GM19467 (cell line): ENCODE measurements around the gene CEP112.
"Not testable (repeated sequence)": the region's sequence is repeated elsewhere in the genome, so short reads cannot be mapped to it uniquely, and the experiment has no call there.

Experiments used
- ATAC-seq: cut with Tn5 transposase; IDR thresholded peaks from one replicate; pipeline ENCODE4 v1.9.1; 2021; ENCODE audit warnings: mild to moderate bottlenecking, moderate library complexity; ENCODE audit not compliant: unreplicated experiment

CEP112 gene

GRCh38 chr17:65698381-65699061, 493.4 kb downstream of the CEP112 start:
- no peak for ATAC-seq

GRCh38 chr17:65697661-65698060, 494.3 kb downstream of the CEP112 start:
- ATAC-seq: no peak

- no peak for ATAC-seq
Measured at GRCh38 chr17:65696739-65697394, 495.1 kb downstream of the CEP112 start.

DNA sequence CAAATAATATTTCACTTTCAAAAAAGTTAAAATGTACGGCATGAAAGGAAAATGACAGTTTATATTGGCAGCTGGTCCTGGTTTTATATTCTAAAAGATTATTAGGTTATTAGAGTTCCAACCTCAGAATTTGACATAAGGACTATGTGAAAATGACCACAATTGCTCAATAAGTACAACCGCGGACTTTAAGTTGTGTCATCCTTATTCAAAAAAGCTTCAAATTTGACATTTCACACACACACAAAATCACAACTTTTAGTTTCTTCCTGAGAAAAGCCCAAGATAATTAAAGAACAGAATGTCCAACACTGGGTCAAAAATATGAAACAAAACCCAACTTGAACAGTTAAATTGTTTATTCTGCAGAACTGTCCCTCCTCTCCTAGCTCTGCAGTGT, 497.3 kb downstream of the CEP112 start:
- ATAC-seq: no peak

DNA sequence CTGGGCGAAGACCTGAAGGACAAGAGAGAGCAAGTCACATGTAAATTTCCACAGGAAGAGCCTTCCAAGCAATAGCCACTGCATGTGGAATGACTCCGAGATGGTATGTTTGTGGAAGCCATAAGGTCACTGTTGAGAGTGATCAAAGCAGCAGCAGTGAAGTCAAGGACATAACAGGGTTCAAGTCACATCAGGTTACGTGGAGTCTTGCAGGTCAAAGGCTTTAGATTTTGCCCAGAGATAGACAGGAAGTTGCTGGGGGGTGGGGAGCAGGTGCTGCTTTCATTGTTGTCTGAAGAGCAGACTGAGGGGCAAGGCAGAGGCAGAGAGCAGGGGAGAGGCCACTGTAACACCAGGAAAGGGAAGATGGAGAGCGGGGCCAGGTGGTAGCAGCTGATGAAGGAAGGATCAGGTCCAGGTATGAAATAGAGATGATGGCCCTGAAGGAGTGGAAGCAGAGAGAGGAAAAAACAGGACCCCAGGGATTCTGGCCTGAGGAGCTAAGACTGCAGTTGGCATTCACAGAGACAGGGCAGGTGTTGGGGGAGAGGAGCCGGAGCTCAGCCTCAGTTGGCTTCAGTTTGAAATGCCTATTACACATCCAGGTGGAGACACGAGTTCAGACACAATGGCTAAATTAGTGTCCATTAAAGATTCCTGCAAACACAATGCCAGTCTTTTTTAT, 501.2 kb downstream of the CEP112 start:
- ATAC-seq: no peak

- no peak for ATAC-seq
Measured at GRCh38 chr17:65688307-65688706, 503.6 kb downstream of the CEP112 start.

DNA sequence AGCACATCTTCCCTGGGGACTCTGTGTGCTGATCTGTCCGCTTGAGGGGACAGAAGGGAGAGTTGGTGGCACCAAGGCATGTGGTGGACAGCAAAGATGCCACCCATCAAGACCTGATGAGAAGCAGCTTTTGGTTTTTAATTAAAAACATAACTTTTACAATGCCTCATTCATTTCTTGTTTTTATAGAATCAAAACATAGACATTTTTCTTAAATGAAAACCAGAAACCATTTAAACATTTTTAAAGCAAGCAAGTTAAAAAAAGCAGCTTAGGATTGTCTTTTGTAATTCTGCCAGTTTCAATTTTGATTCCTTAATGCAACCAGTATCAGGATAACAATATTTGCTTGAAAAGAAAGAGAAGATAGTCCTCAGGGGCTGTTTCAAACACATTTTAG, 506.8 kb downstream of the CEP112 start:
- no peak for ATAC-seq

DNA sequence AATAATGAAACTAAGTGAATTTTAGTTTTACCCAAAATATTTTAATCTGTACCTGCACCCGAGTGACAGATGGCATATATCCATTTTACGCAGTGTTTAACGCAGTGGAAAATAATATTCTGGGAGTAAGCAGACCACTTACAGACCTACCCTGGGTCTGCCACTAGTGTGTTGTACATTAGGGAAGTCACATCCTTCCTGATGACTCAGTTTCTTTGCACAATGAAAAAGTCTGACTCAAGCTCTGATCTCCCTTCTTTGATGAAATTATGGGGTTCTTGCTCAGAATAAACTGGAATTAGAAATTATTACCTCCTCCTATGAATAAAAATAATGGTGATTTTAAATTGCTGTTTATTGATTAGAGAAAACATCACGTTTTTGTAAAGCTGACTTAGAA, 507.3 kb downstream of the CEP112 start:
- ATAC-seq: no peak

DNA sequence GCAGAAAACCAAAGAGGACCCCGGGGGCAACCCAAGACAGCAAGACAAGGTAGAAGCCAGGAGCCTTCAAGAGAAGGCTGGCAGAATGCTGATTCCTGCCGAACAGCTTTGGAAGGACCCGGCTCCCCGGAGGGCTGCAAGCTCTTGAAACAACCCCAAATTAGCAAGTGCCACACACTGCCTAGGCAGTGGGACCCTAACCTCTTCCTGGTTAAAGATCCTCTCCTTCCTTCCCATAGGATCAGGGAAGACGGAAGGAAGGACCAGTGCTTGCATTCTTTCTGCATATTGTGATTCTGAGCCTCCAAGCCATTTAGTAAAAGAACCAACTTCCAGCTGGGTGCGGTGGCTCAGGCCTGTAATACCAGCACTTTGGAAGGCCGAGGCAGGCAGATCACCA, 508.5 kb downstream of the CEP112 start:
- no peak for ATAC-seq

DNA sequence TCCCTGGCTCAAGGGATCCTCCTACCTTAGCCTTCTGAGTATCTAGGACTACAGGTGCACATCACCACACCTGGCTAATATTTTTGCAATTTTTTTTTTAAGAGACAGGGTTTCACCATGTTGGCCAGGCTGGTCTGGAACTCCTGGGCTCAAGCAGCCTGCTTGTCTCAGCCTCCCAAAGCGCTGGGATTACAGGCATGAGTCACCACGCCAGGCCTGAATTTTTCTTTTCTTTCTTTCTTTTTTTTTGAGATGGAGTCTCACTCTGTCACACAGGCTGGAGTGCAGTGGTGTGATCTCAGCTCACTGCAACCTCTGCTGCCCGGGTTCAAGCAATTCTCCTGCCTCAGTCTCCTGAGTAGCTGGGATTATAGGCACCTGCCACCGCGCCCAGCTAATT, 510.2 kb downstream of the CEP112 start:
- not testable (repeated sequence) for ATAC-seq

DNA sequence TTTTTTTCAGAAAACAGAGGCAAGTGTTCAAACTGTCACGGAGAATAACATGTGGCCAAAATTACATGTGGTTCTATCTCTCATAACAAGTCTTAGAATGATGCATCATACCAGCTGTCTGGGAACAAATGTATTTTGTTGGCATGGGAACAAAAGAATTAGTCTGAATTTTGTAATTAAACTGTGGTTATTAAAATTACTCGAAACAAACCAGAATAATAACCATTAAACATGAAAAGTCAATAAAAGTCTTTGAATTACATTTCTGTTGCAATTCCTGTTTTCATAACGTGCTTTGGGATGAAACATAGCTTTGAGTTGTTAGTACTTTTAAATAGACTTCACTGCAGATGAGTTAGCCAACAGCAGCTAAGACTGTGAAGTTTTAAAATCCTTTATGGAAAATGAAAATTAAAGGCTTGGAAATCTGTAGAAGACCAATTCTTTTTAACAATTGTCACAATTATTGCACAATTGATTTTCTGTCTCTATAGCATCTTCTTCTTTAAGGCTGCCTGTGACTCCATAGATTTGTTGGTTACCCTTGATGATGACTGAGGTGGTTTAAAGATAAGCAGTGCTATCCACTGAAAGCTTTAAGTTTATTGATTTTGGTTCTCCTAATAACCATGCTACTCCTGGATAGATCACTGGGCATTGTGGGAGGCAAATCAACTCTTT, 512.6 kb downstream of the CEP112 start:
- no peak for ATAC-seq

DNA sequence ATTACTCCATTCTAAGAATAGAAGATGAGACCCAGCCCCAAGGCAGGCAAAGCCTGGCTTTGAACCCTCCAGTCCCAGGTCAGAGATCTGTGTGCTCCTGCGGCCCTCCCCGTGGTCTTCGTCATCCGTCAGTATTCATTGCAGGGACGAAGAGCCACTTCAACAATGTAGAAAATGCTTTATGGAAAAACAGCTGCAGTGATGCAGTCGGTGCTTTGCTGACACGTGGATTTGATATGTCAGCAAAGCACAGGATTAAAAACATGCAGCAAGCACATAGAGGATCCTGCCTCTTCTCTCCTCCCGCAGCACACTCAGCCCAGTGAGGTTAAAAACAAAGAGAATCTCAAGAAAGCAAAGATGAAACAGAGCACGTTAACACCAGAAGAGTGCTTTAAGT, 513.4 kb downstream of the CEP112 start:
- ATAC-seq: no peak

- ATAC-seq: no peak
Measured at GRCh38 chr17:65677932-65678331, 514.0 kb downstream of the CEP112 start.

GRCh38 chr17:65674246-65675045, 517.5 kb downstream of the CEP112 start:
- ATAC-seq: no peak

DNA sequence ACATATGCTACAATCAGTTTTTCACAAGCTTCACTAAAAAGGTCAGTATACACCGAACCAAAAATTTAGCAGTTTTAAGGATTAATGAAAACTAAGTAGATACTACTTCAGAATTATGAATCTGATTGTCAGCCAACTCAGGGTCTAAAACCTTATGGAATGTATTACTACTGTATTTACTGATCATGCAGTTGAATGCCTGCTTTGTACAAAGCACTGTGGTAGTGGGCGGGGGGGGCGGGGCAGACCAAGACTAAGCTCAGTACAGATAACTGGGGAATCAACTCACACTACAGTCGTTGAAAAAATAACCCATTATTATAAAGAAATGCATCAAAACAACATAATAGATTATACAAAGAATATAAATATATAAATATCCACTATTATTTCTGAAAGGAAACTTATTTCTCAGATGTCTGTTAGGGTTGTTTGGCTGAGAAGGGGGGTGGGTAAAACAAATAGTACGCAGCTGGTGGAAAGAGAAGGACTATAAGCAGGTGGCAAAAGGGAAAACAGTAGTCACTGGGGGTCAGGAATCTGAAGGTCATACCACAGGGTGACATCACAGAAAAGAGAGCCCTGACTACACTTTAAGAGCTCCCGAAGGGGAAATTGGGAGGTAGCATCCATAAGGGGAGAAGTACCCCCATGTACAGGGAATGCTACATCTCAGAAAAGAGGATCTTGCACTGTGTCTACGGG, 521.1 kb downstream of the CEP112 start:
- ATAC-seq: no peak

DNA sequence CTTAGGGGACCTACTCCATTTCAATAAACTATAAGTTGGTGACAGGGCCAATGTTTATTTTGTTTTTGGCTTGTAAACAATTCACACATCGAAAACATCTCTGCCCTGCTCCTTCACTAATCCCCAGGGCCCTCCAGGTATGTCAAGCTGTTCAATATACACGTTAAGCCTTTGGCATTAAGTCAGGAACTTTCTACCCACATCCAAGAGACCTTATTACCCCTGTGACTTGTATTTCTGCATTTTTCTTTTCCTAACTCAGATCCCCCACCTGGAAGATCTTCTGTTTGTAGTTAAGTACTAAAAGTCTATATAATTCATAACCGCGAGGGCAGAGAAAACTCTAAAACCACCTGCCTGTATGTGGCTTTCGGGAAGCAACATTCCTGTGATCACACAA, 523.7 kb downstream of the CEP112 start:
- ATAC-seq: no peak

DNA sequence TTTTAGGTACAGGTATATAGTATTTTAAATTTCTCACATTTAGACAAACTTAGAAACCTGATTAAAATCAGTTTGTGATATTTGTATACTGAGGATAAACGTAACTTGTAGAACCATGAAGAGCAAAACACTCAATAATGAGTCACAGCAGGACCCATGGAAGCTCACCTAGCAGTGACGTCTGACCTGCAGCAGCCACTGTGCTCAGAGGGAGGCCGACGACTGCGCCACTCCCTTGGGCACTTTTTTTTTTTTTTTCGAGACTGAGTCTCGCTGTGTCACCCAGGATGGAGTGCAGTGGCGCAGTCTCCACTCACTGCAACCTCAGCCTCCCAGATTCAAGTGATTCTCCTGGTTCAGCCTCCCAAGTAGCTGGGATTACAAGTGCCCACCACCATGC, 524.3 kb downstream of the CEP112 start:
- ATAC-seq: no peak

DNA sequence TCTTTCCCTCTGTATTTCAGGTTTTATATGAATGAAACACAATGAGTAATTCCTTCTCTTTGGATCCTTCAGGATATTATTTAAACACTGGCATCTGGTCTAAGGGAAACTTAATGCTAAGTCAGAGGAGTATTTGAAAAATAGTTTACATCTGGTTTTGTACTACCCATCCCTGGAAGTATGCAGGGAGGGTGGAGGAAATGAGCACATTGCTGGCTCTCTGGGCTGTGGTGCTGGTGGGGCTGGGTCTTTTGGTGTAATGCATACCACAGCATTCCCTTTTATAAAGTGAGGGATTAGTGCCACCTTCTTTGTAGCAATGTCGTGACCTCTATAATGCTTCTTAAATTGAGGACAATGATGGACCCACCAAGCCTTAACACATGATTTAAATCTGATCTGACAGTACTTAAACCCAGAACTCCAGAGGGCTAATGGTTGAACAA, 525.0 kb downstream of the CEP112 start:
- no peak for ATAC-seq

DNA sequence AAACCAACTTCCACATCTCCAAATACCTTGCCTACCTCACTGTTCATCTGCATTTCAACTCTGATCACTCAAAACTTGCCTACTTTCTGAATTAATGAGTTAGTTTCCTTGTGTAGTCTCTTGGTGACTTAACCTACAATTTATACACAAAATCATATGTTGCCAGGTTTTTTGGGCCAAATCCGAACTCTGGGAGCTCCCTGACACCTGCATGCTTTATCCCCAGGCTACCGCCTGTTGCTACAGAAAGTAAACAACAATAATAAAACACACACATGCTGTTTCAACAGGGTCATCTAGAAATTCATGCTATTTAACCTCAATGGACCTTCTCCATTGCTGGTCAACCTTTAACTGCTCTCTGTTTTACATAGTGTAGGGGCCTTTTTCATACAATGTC, 526.0 kb downstream of the CEP112 start:
- ATAC-seq: no peak

GRCh38 chr17:65664696-65665095, 527.2 kb downstream of the CEP112 start:
- ATAC-seq: no peak
